GM18519 (cell line): ENCODE data around the gene ASH1L.
"Not testable (repeated sequence)": the region's sequence is repeated elsewhere in the genome, so short reads cannot be mapped to it uniquely, and the experiment has no call there.

Source experiments
- ATAC-seq: cut with Tn5 transposase; IDR thresholded peaks from one replicate; pipeline ENCODE4 v1.9.1; 2021; ENCODE audit warnings: mild to moderate bottlenecking, moderate library complexity; ENCODE audit not compliant: unreplicated experiment, low FRiP score

Gene ASH1L, protein sequence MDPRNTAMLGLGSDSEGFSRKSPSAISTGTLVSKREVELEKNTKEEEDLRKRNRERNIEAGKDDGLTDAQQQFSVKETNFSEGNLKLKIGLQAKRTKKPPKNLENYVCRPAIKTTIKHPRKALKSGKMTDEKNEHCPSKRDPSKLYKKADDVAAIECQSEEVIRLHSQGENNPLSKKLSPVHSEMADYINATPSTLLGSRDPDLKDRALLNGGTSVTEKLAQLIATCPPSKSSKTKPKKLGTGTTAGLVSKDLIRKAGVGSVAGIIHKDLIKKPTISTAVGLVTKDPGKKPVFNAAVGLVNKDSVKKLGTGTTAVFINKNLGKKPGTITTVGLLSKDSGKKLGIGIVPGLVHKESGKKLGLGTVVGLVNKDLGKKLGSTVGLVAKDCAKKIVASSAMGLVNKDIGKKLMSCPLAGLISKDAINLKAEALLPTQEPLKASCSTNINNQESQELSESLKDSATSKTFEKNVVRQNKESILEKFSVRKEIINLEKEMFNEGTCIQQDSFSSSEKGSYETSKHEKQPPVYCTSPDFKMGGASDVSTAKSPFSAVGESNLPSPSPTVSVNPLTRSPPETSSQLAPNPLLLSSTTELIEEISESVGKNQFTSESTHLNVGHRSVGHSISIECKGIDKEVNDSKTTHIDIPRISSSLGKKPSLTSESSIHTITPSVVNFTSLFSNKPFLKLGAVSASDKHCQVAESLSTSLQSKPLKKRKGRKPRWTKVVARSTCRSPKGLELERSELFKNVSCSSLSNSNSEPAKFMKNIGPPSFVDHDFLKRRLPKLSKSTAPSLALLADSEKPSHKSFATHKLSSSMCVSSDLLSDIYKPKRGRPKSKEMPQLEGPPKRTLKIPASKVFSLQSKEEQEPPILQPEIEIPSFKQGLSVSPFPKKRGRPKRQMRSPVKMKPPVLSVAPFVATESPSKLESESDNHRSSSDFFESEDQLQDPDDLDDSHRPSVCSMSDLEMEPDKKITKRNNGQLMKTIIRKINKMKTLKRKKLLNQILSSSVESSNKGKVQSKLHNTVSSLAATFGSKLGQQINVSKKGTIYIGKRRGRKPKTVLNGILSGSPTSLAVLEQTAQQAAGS (N-terminal part only)

DNA sequence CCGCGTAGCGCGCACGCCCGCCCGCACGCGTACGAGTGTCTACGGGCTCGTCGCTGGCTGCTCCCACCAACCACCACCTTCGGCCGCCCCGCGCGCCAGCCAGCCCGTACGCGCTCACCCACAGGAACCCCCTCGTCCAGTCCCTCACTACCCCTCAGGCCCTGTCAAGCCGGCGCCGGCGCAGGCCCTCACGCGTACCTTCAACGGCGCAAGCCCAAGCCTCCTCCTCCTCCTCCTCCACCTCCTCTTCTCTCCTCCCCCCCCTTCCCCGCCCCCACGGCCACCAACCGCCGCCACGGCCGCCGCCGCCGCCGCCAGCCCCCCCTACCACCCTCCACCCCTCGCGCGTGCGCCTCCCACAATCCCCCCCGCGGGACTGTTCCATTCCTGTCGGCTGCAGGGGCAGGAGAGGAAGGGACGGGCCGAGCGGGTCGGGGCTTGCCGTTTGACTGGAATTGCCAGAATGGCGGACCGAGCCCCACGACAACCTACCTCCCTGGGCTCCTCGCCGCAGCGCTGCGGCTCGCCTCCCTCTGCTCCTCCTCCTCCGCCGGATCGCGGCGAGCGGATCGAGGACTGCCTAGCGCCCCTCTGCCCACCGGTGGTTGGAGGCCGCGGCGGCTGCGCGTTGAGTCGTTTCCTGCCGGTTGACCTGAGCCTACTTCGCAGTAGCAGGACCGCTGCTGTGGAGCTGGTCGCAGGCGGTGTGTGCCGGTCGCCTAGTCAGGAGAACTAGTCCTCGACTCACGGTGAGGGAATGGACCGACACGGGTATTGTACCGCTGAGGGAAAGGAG is at the start of gene ASH1L:
Gene ASH1L (minus strand): TSS at position 223 of the 796 bp plus-strand sequence. CDS start 41,284 bp downstream, outside the sequence.
- ATAC-seq = peak; percentile 47

DNA sequence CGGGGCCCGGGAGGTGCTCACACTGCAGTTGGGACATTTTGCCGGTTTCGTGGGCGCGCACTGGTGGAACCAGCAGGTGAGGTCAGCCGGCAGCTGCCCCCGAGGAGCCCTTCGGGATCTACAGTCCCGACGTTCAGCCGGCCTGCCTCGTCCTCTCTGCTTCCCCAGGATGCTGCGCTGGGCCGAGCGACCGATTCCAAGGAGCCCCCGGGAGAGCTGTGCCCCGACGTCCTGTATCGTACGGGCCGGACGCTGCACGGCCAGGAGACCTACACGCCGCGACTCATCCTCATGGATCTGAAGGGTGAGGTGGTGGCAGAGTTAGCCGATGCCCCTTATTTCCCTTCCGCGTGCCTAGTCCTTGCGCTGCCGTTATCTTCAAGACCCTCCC is 47.6 kb upstream of the ASH1L start:
- ATAC-seq = not testable (repeated sequence)

DNA sequence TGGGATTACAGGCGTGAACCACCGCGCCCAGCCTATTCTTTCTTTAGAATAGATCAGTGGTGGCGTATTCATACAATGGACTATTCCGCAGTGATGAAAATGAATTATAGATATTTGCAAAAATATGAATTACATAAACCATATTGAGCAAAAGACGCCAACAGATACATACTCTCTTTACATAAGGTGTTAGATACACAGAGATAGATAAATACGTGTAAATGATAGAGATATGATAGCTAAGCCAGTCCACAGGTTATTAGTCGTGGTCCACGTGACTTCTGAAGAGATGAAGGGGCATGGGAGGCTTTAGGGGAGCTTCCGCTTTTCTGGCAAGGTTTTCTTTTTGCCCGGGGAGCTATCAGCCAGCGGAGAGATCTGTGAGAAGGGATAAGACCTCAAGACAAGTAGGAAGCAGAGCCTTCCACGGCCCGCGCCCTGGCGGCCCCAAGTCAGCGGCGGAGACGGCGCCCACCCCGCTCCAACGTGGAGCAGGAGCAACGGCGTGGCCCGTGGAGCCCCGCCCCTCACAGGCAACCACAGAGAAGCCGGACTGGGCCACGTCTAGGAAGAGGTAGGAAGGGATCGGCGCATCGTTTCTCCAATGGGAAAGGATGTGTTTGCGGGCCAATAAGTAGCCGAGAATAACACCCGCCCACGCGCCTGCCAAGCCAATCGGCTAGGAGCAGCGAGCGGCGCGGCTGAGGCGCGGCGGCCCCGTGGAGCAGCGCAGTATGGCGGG is 47.1 kb upstream of the ASH1L start, which contains the start of gene MSTO1:
Gene MSTO1 (plus strand): TSS at position 704 of the 742 bp plus-strand sequence. CDS start 31 bp downstream, at position 735.
- peak; percentile 64 for ATAC-seq

DNA sequence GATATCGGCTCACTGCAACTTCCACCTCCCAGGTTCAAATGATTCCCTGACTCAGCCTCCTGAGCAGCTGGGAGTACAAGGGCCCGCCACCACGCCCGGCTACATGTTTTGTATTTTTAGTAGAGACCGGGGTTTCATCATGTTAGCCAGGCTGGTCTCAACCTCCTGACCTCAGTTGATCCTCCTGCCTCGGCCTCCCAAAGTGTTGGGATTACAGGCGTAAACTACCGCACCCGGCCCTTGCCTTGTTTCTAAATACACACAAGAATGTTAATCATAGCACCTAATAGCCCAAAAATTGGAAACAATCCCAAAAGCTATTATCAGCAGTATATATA is 46.3 kb upstream of the ASH1L start:
- no peak for ATAC-seq

DNA sequence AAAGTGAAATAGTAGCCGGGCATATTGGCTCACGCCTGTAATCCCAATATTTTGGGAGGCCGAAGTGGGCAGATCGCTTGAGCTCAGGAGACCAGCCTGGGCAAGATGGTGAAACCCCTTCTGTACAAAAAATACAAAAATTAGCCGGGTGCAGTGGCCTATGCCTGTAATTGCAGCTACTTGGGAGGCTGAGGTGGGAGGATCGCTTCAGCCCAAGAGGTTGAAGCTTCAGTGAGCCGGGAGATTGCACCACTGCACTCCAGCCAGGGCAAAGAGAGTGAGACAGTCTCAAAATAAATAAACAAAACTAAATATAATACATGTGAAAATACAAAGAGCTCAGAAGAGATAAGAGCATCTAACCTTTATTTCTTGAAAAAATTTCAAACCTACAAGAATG is 45.1 kb upstream of the ASH1L start:
- no peak for ATAC-seq

DNA sequence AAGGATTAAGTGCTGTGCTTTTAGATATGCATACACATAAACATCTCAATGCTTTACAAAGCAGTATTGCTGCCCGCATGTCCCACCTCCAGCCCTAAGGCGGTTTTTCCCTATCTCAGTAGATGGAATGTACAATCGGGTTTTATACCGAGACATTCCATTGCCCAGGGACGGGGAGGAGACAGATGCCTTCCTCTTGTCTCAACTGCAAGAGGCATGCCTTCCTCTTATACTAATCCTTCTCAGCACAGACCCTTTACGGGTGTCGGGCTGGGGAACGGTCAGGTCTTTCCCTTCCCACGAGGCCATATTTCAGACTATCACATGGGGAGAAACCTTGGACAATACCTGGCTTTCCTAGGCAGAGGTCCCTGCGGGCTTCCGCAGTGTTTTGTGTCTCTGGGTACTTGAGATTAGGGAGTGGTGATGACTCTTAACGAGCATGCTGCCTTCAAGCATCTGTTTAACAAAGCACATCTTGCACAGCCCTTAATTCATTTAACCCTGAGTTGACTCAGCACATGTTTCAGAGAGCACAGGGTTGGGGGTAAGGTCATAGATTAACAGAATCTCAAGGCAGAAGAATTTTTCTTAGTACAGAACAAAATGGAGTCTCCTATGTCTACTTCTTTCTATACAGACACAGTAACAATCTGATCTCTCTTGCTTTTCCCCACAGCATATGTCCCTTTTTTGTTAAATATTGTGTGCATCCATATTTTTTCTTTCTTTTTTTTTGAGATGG is 37.4 kb upstream of the ASH1L start:
- ATAC-seq = not testable (repeated sequence)

DNA sequence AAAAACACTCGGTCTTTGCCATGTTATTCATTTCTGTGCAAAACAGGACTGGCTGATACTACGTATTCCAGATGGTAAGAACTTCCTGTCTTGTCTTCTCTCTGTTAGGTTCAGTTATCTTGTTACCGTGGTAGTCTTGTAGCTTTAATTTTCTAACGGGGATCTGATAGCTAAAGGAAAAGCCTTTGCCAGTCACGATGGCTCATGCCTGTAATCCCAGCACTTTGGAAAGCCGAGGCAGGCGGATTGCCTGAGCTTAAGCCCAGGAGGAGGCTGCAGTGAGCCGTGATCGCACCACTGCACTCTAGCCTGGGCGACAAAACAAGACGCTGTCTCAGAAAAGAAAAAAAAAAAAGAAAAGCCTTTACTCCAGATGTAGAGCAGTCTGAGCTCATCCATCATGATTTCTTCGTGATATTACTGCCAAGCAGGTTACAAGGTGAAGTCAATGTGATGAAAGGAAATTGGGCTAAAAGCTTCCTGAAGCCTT is 36.3 kb upstream of the ASH1L start:
- ATAC-seq = no peak

DNA sequence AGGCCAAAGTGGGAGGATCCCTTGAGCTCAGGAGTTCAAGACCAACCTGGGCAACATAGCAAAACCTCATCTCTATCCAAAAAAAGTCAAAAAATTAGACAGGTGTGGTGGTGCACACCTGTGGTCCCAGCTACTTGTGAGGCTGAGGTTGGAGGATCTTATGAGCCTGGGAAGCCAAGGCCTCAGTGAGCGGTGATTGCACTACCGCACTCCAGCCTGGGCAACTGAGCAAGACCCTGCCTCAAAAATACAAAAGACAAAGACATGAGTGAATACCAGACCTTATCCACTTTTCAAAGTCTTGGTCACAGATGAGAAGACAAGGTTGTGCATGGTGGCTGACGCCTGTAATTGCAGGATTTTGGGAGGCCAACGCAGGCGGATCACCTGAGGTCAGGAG is 34.3 kb upstream of the ASH1L start:
- no peak for ATAC-seq

DNA sequence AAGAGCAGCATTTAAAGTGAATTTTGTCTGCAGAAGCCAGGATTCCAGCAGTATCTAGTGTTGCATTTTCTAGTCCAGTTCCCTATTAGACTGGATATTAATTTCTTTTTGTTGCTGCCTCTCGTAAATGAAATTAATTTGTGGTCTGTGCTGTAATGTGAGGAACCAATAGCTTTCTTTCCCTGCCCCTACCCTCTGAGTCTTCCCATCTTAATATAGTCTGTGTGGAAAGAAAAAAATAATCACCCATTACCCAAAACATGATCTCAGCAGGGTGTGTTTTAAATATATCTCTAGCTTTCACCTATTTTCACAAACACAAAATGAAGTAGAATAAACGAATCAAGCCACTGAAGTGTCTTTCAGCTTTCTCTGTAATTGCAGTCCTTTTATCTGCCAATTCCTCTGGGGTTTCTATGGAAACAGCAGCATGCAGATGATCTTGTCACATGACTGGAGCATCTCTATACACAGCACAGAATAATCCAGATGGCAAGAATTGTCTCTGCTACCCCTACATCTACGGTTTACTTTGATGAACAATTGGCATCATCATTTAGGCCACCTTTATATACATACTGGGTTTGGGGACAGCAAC is 33.4 kb upstream of the ASH1L start:
- not testable (repeated sequence) for ATAC-seq

DNA sequence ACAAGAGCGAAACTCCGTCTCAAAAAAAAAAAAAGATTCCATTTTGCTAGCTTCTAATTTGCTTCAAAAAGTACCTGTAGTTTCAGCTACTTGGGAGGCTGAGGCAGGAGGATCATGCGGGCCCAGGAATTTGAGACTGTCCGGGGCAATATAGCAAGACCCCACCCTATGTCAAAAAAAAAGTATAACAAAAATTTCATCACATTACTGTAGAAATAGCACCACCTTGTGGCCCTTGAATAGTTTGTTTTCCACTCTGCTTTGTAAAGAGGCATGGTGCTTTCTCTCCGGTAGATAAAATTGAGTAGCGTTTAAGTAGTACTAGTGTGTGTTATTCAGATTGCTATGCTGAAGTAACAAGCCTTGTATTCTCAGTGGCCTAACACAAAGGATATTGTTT is 29.2 kb upstream of the ASH1L start:
- ATAC-seq = no peak

DNA sequence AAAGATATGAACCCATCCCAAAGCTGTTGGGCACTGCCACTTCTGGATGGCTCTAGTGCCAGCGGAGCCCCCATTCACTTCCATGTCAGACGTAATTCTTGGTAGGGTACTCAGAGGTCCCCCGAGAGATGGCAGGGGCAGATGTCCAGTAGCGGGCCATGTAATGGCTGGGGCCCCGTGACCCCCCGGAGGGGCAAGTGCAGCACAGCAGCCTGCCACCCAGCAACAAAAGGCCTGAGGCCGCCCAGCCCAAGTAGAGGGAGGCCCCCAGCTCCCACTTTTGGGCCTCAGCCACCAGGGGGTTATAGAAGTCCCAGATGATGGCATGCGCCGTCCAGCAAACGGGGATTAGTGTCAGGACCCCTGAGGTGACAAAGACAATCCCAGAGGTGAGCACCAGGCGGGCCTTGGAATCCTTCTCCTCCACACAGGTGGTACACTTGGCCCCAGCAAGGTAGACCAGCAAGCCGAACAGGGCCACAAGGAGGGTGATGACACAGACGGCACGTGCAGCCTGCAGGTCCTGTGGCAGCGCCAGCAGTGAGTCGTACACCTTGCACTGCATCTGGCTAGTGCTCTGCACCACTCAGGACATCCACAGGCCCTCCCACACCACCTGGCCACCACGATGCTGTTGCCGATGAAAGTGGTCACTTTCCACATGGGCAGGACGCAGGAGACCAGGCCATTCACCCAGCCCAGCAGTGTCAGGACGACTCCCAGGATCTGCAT is 28.1 kb upstream of the ASH1L start:
- not testable (repeated sequence) for ATAC-seq

DNA sequence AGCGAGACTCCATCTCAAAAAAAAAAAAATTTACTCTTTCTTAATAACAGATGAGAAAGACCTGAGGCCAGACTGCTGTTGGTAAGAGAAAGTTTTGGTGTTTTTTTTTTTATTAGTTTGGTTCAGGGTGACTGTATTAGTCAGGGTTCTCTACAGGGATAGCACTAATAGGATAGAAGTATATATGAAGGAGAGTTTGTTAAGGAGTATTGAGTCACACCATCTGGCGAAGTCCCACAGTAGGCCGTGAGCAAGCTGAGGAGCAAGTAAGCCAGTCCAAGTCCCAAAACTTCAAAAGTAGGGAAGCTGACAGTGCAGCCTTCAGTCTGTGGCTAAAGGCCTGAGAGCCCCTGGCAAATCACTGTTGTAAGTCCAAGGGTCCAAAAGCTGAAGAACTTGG is 26.7 kb upstream of the ASH1L start:
- not testable (repeated sequence) for ATAC-seq

DNA sequence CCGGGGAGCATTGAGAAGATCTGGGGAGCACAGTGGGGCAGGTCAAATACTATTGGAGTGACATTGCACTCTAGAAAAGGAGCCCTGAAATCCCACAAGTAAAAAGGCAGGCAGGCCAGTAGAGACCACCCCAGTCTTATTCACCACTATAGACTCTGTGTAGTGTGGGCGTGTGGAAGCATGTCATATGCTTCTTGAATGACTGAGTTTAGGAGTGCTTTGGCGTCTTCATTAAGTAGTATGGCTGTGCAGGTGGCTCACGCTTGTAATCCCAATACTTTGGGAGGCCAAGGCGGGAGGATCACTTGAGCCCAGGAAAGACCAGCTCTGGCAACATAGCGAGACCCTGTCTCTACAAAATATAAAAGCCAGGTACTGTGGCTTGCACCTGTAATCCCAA is 21.2 kb upstream of the ASH1L start:
- ATAC-seq = not testable (repeated sequence)

DNA sequence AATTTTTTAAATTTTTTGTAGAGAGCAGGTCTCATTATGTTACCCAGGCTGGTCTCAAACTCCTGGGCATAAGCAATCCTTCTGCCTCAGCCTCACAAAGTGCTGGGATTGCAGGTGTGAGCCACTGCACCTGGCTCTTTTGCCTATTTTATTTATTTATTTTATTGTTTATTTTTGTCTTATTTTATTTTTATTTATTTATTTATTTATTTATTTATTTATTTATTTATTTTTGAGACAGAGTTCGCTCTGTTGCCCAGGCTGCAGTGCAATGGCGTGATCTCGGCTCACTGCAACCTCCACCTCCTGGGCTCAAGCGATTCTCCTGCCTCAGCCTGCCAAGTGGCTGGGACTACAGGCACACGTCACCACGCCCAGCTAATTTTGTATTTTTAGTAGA is 13.0 kb upstream of the ASH1L start:
- not testable (repeated sequence) for ATAC-seq

DNA sequence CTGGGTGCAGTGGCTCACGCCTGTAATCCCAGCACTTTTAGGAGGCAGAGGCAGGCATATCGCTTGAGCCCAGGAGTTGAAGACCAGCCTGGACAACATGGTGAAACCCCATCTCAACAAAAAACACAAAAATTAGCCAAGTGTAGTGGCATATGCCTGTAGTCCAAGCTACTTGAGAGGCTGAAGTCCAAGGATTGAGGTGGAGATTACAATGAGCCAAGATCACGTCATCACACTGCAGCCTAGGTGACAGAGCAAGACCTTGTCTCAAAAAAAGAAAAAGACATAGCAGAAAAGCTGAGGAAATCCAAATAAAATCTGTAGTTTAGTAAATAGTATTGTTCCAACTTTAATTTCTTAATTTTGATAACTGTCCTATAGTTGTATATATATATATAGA is 11.5 kb upstream of the ASH1L start:
- no peak for ATAC-seq

DNA sequence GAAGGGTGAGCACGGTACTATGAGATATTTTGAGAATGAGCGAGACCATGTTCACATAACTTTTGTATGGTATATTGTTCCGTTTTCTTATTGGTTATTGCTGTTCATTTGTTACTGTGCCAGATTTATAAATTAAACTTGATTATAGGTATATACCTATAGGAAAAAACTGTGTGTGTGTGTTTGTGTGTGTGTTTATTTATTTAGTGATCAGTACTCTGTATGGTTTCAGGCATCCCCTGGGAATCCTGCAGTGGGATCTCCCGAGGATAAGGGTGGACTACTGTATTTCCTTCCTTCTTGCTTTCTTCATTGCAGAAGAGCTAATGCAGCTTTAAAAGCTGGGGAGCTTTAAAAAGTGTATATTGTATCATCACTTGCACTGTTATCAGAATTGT is 8.0 kb upstream of the ASH1L start:
- no peak for ATAC-seq

DNA sequence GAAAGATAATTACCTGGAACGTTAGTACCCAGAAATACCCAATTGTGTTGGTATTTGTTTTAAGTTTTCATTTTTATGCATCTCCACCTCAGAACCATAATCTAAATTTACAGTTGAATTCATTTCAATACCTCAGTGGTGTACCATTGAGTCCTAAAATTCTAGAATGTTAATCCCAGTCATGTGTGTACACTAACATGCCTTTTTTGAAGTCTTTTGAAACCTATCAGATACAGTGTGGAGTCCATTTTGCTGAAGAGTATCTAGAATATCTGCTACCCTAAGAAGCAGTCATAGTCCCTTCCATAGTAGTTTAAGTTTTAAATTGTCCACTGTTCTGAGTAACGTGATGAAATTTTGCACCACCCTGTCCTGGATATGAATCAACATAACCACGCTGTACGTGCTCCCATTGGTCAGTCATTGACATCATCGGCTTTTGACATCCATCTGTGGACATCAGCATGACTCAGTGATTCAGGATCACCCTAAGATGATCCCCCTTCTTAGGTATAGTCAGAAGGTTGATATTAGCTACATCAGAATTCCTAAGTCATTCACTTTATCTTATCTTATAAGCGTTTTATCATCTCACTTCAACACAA is 7.5 kb upstream of the ASH1L start:
- no peak for ATAC-seq
